HL-60/S4 treated with retinoic acid at 250 ng/mL for 4 days and 3 days (cell line): Measurements from ENCODE around the gene EBF4.

ENCODE experiments used
- in situ Hi-C: fragments of 300-500 bp; cut with MboI; formaldehyde crosslinking; loops from 2 replicates; pipeline ENCODE4 v1.7.0; 2022; ENCODE audit warnings: low sequenced_read_pairs

Gene EBF4

GRCh38 chr20:2783908-2784566, 91.5 kb downstream of the EBF4 start:
- in situ Hi-C loops: no loop called here

GRCh38 chr20:2793471-2793870, 100.9 kb downstream of the EBF4 start:
- in situ Hi-C loops: no loop called here

- in situ Hi-C loops: no loop called here
Observed at GRCh38 chr20:2794202-2794748, 101.7 kb downstream of the EBF4 start.

GRCh38 chr20:2794866-2795447, 102.4 kb downstream of the EBF4 start:
- in situ Hi-C loops: no loop called here

GRCh38 chr20:2795451-2795850, 102.9 kb downstream of the EBF4 start:
- in situ Hi-C loops: no loop called here

GRCh38 chr20:2796011-2796660, 103.6 kb downstream of the EBF4 start:
- in situ Hi-C loops: no loop called here

GRCh38 chr20:2797136-2797983, 104.8 kb downstream of the EBF4 start:
- in situ Hi-C loops: no loop called here

- in situ Hi-C loops: no loop called here
Observed at GRCh38 chr20:2798095-2798805, 105.7 kb downstream of the EBF4 start.

DNA sequence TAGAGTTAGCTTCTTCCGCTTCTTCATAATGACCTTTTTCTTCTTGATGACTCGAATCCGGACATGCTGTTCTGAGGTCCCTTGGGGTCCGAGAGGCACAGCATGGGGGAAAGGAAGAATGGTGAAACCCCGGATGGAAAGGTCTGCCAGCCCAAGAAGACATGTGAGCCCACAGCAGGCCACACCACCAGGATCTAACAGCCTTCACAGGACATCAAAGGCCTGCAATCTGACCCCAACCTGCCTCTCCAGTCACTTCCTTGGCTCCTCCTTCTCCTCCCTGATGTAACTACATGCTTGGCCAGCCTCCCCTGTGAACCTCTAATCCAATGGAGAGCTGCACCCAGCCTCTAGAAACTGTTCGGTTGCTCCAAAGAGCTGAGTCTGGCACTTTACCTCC, 106.2 kb downstream of the EBF4 start:
- in situ Hi-C loops: no loop called here

DNA sequence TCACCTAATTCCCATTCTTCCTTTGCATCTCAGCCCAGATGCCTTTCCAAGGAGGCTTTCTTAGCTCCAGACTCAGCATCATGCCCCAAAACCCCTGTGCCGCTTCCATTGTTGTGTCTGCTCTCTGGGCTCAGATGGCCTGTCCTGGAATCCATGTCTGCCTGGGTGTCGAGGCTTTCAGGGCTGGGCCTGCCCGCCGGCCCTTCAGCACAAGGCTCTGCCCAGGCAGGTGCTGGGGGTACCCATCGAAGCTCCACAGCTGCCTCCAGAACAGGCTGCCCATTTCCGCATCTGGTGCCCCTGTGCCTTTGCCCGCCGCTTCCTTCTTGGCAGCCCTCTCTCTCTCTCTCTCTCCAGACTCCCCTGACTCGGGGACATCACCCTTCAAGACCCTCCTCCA, 106.7 kb downstream of the EBF4 start:
- in situ Hi-C loops: no loop called here

GRCh38 chr20:2799688-2800520, 107.3 kb downstream of the EBF4 start:
- in situ Hi-C loops: no loop called here

GRCh38 chr20:2800521-2801285, 108.1 kb downstream of the EBF4 start, which contains the start of gene CPXM1:
CPXM1 (minus strand) TSS chr20:2800627; CDS start chr20:2800572, 55 bp downstream.
- in situ Hi-C loops: no loop called here

DNA sequence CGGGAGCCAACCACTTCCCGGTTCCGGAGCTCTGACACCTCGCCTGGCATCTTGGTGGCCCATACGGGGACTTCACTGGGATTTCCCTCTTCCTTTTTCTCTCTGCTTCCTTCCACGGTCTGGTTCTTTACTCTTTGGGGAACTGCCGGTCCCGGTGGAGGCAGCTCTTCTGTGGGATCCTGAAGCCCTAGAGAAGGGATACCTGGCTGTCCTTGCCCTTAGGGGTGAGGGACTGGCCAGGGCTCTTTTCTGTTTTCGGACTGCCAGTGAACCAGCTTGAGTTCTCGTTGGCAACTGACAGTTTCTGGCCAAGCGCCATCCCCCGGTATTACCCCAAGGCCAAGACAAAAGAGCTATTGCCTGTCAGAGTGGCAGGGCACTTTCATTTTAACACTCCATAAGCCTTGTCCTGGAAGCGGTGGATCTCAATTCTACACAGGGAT, 108.7 kb downstream of the EBF4 start:
- in situ Hi-C loops: no loop called here

GRCh38 chr20:2804041-2804828, 111.7 kb downstream of the EBF4 start:
- in situ Hi-C loops: no loop called here

DNA sequence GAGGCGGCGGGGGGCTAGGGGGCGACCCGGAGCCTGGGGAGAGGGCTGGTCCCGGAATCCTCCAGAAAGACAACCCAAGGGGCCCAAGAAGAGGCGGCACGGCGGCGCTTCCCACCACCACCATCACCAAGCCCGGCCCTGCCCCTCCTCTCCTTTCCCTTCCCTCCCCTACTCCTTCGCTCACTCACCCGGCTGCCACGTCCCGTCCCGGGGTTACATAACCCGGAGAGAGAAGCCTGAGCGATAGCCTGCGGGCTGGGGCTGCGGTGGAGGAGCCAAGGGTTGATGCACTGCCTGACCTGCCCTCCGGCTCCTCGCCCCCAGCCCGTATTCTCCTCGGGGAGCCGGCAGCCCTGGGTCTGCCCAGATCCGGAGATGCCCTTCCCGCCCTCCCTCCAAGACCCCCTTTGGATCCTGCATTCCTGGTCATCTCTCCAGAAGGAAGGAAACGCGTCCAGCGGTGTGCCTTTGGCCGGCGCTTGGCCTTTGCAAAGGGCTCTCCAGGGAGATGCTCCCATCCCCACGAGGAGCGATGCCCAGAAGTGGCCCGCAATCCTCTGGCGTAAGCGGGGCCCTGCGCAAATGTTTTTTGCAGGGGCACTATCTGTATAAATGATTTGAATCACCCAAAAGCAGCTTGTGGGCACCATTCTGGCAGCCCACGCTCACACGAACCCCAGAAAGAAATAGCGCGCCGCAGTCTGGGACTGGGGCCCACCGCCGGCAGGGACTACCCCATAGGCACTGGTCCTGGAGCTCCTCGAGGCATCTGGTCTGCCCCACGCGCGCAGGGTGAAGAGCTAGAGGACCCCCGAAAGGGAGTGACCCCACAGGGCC, 112.5 kb downstream of the EBF4 start:
- in situ Hi-C loops: no loop called here

DNA sequence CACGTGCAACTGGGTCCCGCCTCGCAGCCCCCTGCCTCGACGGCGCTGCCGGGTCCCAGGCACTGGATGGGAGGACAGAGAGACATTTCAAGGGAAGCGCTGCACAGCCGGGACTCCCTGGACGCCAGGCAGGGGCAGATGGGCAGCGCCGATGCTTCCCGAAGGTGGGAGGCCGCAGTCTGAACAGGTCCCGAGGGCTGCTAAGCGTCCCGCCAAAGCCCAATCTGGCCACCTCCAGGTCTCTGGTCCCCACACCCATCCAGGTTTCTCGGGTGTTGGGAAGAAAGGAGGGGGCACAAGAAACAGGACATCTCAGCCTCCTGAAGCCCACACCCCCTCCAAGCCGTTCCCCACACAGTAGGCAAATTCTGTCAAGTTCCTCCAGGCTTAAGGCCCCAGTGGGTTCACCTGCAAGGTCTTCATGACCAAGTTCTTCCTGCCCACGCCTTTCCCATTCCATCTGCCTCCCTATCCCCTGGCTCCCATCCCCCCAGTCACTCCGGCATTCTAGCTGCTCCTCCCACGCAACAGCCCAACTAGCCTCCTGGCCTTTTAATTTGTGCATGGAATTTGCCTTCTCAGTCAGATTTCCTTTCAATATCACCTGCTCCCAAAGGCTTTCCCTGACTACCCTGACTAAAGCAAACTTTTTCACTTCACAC, 113.2 kb downstream of the EBF4 start:
- in situ Hi-C loops: no loop called here

DNA sequence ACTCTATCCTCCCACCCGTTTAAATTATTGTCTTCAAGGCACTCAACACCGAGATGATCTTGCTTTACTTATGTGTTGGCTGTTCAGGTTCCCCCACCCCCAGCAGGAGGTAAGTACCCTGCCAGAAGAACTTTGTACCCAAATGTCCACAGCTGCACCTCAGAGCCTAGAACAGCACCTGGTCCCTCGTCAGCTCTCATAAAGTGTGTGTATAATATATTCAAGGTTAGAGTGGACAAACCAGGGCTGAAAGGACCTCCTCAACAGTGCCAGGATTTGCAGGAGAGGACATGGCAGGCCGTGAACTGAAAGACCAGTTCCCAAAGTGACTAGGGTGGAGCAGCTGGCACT, 113.7 kb downstream of the EBF4 start:
- in situ Hi-C loops: no loop called here
